Mesangial cell (primary cell): ENCODE results near the gene IQGAP3. TPM values are rescaled to one million over a fixed set of nuclear protein-coding genes. Genes with fewer than 3 reads are reported as not detected.

ENCODE experiments used
- total RNA-seq: library from RNA; depleted of rRNA; stranded (reverse); fragments of >200 nt; gene quantifications from 2 replicates; pipeline ENCODE4 v1.2.3, GENCODE V29; 2015

Gene IQGAP3
- total RNA-seq = 5.2 and 71.4 TPM in 2 replicates

GRCh38 chr1:156571919-156572662, at the start of gene IQGAP3:
IQGAP3 (minus strand) TSS chr1:156572565; CDS start chr1:156572529, 36 bp downstream.

GRCh38 chr1:156618853-156619581, 46.7 kb upstream of the IQGAP3 start, which contains the start of gene HAPLN2:
HAPLN2 (plus strand) TSS chr1:156619415; CDS start chr1:156623491, 4,076 bp downstream.

GRCh38 chr1:156601122-156601830, 28.9 kb upstream of the IQGAP3 start, which contains the start of gene GPATCH4:
GPATCH4 (minus strand) TSS chr1:156601479.

GRCh38 chr1:156591432-156592157, 19.2 kb upstream of the IQGAP3 start, which contains the start of gene NAXE:
NAXE (plus strand) TSS chr1:156591776; CDS start chr1:156591805, 29 bp downstream.

GRCh38 chr1:156579472-156579871, 7.1 kb upstream of the IQGAP3 start, which contains the start of gene TTC24:
TTC24 (plus strand) TSS chr1:156579723; CDS start chr1:156581365, 1,642 bp downstream.

GRCh38 chr1:156500543-156500792, 71.9 kb downstream of the IQGAP3 start, which contains the start of gene MEF2D:
MEF2D (minus strand) TSS chr1:156500775; CDS start chr1:156483292, 17,483 bp downstream.

Other genes starting within 250 kb of the IQGAP3 start
- gene CCT3, start 234.3 kb downstream of the IQGAP3 start, total RNA-seq = 315 and 547 TPM in 2 replicates
- gene TSACC, start 234.0 kb downstream of the IQGAP3 start, total RNA-seq = 0.76 TPM in 1 of 2 replicates, not detected in the other
- not detected in 2 replicates for gene RHBG, start 203.4 kb downstream of the IQGAP3 start, total RNA-seq
- gene MEF2D, start 71.8 kb downstream of the IQGAP3 start, total RNA-seq = 16.5 and 30.7 TPM in 2 replicates
- not detected in 2 replicates for gene TTC24, start 7.2 kb upstream of the IQGAP3 start, total RNA-seq
- 116 and 139 TPM in 2 replicates for gene NAXE, start 19.2 kb upstream of the IQGAP3 start, total RNA-seq
- gene GPATCH4, start 28.9 kb upstream of the IQGAP3 start, total RNA-seq = 12.7 and 18.6 TPM in 2 replicates
- gene HAPLN2, start 46.9 kb upstream of the IQGAP3 start, total RNA-seq = 0.25 TPM in 1 of 2 replicates, not detected in the other
- gene BCAN, start 69.6 kb upstream of the IQGAP3 start, total RNA-seq = not detected in 2 replicates
- gene NES, start 104.8 kb upstream of the IQGAP3 start, total RNA-seq = 13.4 and 31.9 TPM in 2 replicates
- gene CRABP2, start 133.0 kb upstream of the IQGAP3 start, total RNA-seq = 2.1 and 19.6 TPM in 2 replicates
- 11.7 and 17.1 TPM in 2 replicates for gene METTL25B, start 155.9 kb upstream of the IQGAP3 start, total RNA-seq
- gene ISG20L2, start 156.2 kb upstream of the IQGAP3 start, total RNA-seq = 15.1 and 19.4 TPM in 2 replicates
- gene MRPL24, start 168.5 kb upstream of the IQGAP3 start, total RNA-seq = 54.6 and 63.2 TPM in 2 replicates
- gene HDGF, start 179.1 kb upstream of the IQGAP3 start, total RNA-seq = 130 and 187 TPM in 2 replicates
- gene PRCC, start 195.0 kb upstream of the IQGAP3 start, total RNA-seq = 43.4 and 46.6 TPM in 2 replicates
- 2.3 and 2.7 TPM in 2 replicates for gene SH2D2A, start 244.3 kb upstream of the IQGAP3 start, total RNA-seq